GM21447 (cell line): Measurements from ENCODE around the gene OPTN.

Experiments used
- ATAC-seq: cut with Tn5 transposase; IDR thresholded peaks from one replicate; pipeline ENCODE4 v1.9.1; 2021; ENCODE audit not compliant: unreplicated experiment

The OPTN gene

GRCh38 chr10:13182424-13182823 is 82.5 kb downstream of the OPTN start:
- ATAC-seq: no peak

GRCh38 chr10:13183625-13184024 is 83.7 kb downstream of the OPTN start:
- no peak for ATAC-seq

- ATAC-seq: no peak
These were observed 84.3 kb downstream of the OPTN start for GRCh38 chr10:13184276-13184675.

GRCh38 chr10:13184730-13185514 is 85.0 kb downstream of the OPTN start:
- no peak for ATAC-seq

- no peak for ATAC-seq
These were observed 87.2 kb downstream of the OPTN start for GRCh38 chr10:13187135-13187534.
